Fibroblast of upper back skin (primary cell): Measurements from ENCODE around the gene UBE2E3.

ENCODE experiments used
- DNase-seq: peaks from one replicate; pipeline ENCODE4 v3.0.0-alpha.2; 2013

The UBE2E3 gene

DNA sequence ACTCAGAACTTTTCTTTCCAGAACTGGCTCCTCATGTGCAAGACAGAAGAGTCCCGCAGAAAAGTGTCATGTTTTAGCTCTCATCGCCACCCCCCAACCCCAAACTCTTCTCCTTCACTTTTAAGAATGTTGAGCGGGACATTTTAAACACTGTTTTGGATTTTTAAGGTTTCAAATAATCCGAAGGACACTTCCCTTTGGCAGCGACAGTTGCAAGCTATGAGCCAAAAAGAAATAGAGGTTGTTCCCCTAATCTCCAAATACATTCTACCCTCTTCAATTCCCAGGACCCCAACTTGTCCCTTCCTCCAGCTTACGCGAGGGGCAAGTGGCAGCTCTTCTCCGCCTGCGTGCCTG, 678 bp upstream of the UBE2E3 start:
- DNase-seq = no peak

GRCh38 chr2:180980943-180981911, 822 bp downstream of the UBE2E3 start:
- DNase-seq = peak; percentile 16

DNA sequence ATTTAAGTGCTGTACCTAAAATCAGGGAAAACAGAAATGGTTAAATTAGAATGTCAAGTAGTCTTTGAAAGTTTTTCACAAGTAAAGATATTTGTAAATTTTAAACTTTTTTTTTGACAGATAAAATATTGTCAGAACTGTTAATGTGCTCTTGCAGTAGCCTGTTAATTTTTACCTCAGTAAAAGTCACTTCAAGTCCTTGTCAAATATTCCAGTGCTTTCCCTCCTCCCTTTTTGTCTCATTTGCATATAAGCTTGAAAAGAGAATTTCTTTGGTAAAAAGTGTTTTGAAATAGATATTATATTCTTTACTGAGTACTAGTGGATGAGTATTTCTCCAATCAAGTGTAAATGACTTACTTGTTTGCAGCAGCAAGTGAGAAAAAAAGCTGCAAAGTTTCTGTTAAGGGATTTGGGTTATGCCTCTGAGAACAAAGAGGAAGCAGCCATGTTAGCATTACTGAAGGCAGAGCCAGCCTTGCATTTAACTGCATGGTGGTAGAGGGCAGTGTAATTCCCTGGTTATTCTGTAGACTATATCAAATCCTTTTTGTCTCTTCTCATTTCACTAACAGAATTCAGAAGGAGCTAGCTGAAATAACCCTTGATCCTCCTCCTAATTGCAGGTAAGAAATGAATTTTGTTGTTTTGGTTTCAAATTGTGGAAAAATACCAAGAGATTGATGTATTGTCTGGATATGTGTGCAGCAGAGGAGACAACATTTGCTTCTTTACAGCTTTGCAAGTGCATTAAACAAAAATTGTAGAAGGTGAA, 3.2 kb downstream of the UBE2E3 start:
- DNase-seq = peak; percentile 58

- no peak for DNase-seq
These were observed 5.5 kb downstream of the UBE2E3 start for GRCh38 chr2:180985771-180986395.

DNA sequence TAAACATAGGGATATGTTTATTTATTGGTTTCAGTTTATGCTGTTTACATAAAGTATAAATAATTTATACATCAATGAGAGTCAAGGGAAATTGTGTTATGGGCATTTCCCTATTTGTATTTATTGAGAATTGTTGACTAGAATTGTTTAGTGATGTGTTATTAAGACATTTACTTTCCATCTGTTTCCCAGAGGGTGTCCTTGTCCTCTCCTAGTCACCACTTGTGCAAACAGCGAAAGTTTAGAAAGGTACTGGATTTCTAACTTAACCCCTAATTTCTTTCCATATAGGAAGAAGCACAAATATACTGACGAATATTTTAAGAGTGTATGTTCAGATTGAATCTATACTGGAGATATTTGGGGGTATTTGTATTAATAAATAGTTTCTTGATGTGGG, 6.7 kb downstream of the UBE2E3 start:
- DNase-seq = no peak

DNA sequence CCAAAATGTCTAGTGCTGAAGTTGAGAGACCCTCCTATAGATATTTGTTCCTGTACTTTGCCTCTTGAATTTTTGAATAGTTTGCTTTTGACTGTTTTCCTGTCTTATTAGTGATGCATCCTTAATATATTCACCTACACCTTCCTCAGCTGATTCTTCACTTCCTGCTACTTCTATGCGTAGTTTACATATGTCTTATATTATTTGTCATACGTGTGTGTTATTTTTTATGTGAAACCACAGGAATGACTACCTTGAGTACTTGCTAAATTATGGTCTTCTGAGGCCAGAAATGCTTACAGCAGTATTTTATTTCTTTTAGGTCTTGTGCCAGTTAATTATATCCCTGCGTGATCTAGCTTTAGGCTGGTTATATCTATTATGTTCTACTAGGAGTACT, 9.9 kb downstream of the UBE2E3 start:
- DNase-seq = peak; percentile 46

DNA sequence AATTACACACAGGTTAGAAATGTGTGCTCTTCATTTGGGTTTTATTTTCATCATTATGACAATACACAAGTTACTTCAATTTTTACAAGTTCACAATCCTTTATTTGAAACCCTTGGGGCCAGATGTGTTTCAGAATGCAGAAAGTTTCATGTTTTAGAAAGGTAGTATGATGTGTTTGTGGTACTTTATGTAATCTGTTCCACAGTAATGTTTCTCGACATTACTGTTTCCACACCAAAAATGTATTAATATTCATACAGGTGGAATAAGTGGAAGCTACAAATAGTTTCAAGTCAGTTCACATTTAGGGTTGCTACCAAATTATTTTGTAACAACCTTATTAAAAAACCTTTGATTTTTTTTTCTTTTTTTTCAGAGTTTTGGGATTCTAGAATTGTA, 10.4 kb downstream of the UBE2E3 start:
- DNase-seq = no peak

- no peak for DNase-seq
These were observed 11.0 kb downstream of the UBE2E3 start for GRCh38 chr2:180991361-180991760.

GRCh38 chr2:180991820-180992219, 11.4 kb downstream of the UBE2E3 start:
- DNase-seq = no peak

DNA sequence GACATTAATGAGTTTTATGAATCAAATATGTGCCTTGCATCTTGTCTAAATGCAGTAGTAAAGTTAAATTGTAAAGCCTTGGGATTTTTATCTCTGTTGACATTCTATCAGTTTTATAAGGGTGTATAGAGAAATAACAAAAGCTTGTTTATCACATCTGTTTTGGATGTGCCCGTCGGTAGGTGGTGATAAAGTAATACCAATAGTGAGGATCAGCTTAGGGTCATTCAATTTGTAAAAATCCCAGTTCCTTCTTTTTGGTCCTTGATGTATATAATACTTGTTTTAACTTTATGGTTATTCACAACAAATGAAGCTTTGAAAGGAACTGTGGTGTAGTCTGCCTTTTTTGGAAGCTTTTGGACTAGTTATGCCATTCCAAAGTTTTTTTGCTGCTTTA, 12.6 kb downstream of the UBE2E3 start:
- DNase-seq = no peak

DNA sequence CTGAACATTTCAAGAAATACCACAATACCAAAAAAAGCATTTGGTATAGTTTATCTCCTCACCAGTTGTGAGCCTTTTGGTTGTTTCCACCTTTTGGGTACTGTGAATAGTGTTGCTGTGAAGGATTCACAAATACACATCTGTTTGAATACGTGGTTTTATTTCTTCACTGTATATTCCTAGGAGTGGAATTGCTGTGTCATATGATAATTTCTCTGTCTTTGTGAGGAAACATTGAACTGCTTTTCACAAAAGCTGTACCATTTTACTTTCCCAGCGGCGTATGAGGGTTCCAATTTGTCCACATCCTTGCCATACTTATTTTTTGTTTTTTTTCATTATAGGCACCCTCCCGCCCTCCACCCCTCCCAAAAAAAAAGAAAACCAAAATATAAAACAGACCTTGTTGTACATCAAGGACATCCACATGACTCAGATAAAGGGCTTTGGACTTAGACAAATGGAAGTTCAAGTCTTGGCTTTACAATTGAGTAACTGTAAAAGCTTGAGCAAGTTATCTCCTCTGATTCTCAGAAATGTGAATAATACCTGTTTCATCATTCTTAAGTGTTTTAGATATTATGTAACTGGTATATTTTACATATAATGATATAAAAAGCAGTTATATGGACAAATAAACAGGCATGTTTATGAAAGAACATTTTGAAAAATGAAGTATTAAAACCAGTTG, 19.0 kb downstream of the UBE2E3 start:
- no peak for DNase-seq

DNA sequence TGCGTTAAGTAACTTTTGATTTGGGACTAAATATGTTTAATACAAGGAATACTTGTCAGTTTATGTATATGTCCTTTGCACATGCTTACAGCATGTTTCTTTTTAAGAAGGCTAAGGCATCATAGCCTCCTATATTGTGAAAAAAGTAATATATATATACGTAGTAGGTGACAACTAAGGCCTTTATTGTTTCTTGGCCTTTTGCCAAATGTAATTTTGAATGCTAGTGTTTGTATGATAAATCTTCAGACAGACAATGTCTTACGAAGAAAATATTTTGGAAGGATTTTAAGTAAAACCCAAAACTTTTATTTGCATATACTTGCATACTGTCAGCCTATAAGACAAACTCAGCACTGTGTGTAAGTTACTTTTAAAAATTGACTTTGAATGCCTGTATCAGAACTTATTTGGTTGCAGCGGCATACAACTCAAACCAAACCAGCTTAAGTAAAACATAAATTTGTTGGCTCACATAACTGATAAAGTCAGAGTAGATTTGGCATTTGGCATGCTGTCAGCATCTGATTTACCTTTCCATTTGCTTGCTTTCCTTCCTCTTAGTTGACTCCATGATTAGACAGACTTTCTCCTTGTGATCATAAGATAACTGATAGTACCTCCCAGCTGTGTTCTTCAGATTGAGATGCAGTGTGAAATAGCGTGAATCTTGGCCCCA, 24.4 kb downstream of the UBE2E3 start:
- DNase-seq = no peak

DNA sequence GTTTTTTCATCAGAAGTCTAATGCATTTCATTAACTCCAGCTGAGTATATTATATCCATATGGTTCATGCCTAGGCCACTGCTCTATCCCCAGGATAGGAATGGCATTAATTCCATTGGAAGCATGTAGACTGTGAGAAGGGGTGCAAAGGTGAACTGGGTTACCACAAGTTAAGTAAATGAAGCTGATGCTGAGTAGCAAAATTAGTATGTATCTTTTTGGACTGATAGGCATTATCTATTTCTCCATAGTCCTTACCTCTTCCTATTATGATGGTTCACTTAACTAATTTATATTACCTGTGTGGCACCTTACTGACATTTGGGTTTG, 24.9 kb downstream of the UBE2E3 start:
- no peak for DNase-seq

DNA sequence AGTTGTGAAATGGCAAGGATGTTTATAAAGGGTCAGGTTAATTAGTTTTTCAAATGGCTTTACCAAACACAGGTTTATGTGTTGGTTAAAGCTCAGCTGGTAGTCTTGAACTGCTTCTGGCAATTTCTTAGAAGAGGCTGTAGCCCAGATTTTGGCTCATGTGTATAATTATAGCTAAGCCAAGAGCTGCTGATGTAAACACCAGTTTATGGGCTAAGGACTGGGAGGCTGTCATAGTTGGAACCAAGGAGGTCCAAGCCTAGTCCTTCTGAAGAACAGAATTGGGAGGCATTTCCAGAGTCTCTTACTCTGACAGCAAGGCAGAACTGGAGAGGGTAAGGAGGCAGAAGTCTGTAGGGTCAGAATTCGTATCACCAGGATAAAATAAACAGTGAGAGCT, 25.4 kb downstream of the UBE2E3 start:
- no peak for DNase-seq

DNA sequence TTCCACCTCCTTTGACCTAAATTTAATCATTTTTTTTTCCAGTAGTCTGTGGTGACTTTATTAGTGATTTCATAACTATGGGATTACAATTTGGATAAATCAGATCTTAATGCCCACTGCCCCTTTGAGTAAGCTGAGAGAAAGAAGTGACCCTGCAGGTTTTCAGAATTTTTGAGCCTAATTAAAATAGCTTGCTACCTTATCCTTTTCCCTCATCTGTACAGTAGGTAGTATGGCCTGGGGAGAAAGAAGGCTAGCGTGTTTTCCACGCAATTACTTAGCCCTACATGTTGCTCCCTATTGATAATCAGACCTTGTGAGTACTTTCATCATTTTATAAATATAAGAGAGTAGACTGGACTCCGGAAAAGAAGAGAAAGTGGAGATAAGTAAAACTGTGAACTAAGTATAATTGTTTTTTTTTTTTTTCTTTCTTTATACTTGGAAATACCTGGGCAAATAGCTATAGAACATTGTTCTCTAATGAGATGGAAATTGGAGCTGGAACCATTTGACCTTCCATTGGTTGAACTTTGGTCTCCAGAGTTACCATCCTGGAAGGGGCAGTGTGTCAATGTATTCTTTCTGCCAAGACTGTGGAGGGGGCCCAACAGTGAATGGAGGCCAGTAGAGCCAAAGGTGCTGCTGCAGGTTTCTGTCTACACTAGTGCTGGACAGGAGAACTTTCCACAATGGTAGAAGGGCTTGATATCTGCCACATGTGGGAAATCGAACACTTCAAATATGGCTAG, 26.9 kb downstream of the UBE2E3 start:
- no peak for DNase-seq

DNA sequence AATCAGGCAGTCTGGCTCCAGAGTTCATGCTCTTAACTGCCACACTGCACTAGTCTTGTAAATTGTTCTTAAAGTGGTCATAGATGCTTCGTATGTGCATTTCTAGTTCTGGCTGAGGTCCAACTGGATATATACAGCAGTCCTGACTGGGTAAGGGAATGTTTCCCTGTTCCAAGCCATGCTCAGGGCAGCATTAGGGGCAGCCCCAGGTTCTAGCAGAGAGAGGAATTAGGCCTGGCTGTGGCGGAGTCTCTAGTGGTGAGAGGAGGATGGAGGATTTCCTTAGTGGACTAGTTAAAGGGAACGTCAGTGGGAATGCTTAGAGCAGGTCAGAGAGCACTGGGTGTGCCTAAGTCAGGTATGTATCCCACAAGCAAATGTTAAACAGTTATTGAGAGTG, 28.0 kb downstream of the UBE2E3 start:
- DNase-seq = peak; percentile 20

DNA sequence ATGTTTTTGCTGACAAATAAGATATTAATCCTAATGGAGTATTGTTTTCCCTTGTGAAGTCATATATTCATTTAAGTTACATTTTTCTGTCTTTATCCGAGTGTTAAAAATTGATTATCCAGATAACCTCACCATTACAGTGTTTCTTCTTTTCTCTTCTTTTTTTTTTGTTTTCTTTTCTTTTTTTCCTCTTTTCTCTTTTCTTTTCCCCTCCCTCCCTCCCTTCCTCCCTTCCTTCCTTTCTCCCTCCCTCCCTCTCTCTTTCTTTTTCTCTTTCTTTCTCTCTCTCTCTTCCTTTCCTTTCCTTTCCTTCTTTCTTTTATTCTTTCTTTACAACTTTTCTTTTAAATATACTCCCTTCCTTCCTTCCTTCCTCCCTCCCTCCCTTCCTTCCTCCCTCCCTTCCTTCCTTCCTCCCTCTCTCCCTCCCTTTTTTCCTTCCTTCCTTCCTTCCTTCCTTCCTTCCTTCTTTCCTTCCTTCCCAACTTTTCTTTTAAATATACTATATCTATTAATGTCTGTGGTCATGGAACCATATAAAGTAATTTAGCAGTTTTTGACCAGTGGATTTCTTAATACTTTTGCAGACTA, 40.9 kb downstream of the UBE2E3 start:
- DNase-seq = no peak

DNA sequence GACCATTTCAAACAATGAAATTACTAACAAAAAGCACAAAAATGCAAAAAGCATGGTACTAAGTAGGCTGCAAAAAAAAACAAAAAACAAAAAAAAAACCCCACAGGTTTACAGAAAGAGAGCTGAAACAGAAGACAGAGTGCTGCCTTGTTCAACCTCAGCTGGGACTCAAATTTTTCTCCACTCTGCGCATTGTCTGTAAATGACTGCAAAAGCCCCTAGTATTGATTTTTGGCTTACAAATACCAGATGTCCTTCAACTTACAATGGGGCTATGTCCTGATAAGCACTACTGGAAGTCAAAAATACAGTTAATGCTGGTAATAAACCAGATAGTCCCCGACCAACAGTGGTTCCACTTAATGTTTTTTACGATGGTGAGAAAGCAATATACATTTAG, 42.2 kb downstream of the UBE2E3 start:
- no peak for DNase-seq

GRCh38 chr2:181025004-181025403, 44.6 kb downstream of the UBE2E3 start:
- peak; percentile 21 for DNase-seq

- no peak for DNase-seq
These were observed 56.0 kb downstream of the UBE2E3 start for GRCh38 chr2:181036445-181036844.

GRCh38 chr2:181036848-181037603, 56.6 kb downstream of the UBE2E3 start:
- DNase-seq = peak; percentile 75
